NCI-H1694 (cell line): ENCODE data around the gene RNASE7.

Experiments
- DNase-seq: peaks from one replicate; lab custom pipeline; 2025; lab: John Stamatoyannopoulos, UW

RNASE7 gene

DNA sequence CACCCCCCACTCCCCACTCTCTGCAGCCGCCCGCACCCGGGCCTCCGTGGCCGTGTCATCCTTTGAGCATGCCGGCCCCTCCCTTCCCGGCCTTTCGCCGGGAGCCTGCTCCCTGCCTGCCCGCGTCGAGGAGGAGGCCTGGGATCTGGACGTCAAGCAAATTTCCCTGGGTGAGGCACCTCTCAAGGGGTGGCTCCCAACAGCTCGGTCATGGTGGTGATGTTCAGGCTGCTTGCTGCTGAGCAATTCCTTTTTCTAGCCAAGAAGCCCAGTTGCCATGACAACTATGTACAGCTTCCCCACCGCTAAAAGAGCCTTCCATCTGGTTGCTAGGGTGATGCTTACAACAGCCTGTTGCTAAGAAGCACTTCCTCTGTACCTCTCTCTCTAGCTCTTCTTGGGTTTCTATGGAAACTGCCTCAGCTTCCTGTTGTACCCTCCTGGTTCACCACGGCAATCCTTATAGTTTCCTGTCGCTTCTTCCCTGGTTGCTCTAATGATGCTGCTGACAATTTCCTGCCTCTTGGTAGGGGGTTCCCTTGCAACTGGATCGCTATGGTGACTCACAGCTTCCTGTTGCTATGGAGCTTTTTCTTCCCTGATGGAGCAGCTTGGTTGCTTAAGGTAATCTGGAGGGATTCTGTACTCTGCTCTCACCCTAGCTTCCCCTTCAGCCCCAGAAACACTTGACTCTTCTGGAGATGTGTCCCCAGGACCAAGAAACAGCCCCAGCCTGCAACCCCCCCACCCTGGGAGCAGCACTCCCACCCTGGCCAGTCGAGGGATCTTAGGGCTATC is 45.3 kb downstream of the RNASE7 start:
- DNase-seq, result peak; percentile 38

DNA sequence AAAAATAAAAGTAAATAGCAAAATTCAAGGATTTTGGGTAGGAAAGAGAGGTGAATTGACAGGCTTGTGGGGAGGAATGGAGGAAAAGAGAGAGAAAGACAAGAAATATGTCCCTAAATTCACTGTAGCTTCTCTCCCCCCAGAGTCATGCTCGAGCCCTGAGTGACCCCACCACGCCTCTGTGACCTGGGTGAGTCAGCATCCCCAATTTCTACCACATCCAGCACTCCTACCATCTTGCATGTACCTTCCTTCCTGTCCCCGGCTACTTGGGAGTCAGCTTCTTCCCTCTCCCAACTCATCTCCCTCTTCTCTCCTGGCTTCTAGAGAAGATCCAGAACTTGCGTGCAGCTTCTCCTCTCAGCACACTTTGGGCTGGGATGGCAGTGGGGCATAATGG is 46.5 kb downstream of the RNASE7 start:
- no peak for DNase-seq

DNA sequence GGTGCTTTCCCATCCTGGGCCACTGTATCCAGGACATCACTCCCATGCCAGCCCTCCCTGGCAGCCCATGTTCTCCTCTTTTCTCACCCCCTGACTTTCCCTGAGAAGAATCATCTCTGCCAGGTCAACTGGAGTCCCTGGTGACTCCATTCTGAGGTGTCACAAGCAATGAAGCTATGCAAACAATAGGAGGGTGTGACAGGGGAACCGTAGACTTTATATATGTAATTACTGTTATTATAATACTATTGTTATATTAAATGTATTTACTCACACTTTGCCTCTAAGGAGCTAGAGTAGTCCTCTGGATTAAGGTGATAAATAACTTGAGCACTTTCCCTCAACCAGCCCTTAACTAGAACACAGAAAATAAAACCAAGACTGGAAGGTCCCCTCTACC is 47.1 kb downstream of the RNASE7 start:
- DNase-seq, result no peak

GRCh38 chr14:21089877-21090193 is 47.7 kb downstream of the RNASE7 start:
- DNase-seq, result no peak

- DNase-seq, result peak; percentile 16
Observed at GRCh38 chr14:21090194-21090939, 48.2 kb downstream of the RNASE7 start.

- no peak for DNase-seq
Observed at GRCh38 chr14:21090940-21091663, 48.9 kb downstream of the RNASE7 start.

DNA sequence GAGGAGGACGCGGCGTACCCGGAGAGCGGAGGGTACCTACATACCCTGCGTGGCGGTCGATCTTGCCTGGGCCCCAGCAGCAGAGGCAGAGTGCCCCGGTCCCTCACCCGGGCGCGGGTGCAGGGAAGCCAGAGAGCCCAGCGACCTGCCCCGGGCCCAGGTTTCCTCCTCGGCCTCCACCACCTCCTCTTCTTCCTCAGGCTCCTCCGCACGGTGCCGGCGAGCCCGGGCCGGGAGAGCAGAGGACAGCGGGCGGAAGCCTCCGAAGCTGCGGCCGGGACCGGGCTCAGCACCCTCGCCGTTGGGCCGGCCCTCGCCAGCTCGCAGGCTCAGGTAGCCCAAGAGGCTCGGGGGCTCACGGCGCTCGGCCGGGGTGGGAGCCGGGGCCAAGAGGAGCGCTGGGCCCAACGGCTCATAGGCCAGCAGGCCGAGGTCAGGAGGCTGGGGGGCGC is 49.7 kb downstream of the RNASE7 start:
- no peak for DNase-seq

DNA sequence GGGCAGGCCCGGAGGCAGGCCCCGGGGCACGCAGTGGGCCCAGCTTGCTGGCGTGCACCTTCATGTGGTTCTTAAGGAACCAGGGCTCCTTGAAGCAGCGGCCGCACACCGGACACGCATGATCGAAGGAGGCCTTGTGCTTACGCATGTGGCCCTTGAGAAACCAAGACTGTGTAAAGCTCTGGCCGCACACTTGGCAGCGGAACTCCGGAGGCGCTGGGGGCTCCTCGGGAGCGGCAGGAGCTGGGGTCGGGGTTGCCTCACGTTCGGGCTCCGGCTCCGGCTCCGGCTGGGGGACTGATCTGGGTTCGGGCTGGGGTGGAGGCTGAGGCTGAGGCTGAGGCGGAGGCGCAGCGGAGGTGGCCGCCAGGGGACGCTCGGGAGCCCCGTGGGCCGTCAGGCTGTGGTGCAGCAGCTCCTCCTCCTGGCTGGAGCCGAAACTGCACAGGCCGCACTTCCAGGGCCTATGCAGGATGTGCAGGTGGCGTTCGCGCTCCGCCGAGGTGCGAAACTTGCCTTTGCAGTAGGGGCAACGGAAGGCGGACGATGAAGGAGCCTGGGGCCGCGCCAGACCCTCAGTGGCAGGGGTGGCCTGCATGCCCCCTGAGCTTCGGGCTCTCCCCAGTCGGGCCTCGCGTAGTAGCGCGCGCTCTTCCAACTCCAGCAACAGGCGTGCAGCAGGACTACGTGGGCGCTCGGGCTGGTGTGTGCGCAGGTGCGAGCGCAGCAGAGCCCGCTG is 50.3 kb downstream of the RNASE7 start:
- DNase-seq, result peak; percentile 35

GRCh38 chr14:21093018-21093417 is 50.9 kb downstream of the RNASE7 start:
- DNase-seq, result no peak
